GM19043 (cell line): ENCODE measurements around the gene MEAK7.
A peak's percentile ranks its signal among the peaks of the same experiment; 100 is the strongest.
"Not testable (repeated sequence)": the region's sequence is repeated elsewhere in the genome, so short reads cannot be mapped to it uniquely, and the experiment has no call there.

Experiments
- ATAC-seq: cut with Tn5 transposase; IDR thresholded peaks from one replicate; pipeline ENCODE4 v1.9.1; 2021; ENCODE audit warnings: low read depth; ENCODE audit not compliant: unreplicated experiment

Gene MEAK7

DNA sequence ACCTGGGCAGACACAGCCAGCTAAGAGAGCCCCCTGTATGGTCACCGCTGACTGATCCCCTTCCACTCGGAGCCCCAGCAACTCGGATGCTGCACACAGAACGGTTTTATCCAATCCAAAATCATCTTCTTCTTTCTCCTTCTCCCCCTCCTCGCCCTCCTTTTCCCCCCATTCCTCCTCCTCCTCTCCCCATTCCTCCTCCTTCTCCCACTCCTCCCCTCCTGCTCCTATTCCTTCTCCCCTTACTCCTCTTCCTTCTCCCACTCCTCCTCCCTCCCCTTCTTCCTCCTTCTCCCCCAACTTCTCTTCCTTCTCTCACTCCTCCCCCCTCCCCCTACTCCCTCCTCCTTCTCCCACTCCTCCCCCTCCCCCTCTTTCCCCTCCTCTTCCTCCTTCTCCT lies 30.4 kb upstream of the MEAK7 start:
- ATAC-seq, result no peak

DNA sequence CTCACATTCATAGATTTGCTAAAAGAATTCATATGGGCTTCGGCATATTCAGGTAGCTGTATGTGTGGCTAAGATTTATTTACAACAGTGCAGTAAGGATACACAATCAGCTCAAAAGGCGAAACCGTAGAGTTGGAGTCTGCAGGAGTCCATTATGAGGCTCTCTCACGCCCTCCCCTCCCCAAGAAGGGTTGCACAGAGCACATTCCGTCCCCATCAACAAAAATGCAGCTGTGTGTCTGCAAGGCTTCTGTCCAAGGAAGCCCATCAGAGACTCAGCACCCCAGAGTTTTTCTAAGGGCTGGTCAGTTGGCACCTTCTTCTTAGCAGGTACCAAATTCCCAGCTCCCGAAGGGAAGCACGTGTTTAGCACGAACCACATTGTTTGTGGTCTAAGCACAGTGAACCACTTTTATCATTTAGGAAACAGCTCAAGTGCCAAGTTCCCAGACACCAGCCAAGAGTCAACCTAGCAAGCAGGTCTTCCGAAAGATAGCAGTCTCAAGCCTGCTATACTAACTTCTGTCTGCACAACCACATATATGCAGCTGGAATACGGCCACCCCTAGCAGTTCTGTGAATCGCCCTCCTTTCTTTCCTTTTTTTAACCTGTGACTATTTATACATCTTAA lies 28.5 kb upstream of the MEAK7 start:
- no peak for ATAC-seq

DNA sequence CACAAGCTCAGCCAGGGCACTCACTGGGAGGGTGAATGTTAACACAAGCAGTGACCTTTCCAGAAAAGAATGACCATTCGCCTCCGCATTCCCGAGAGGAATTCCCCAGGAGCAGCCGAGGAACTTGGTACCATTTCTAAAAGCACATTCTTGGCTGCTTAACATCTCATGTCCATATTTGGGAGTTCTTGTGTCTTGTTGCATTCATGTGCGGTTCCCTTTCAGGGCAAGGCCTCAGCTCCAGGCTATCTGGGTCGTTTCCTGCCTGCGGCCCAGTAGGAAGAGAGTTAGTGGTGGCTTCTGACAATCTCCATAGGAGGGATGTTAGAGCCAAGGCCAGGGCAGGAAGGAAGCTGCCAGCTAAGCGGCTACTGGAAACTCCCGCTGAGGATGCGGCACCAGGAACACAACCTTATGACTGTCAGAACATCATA lies 27.8 kb upstream of the MEAK7 start:
- ATAC-seq, result no peak

DNA sequence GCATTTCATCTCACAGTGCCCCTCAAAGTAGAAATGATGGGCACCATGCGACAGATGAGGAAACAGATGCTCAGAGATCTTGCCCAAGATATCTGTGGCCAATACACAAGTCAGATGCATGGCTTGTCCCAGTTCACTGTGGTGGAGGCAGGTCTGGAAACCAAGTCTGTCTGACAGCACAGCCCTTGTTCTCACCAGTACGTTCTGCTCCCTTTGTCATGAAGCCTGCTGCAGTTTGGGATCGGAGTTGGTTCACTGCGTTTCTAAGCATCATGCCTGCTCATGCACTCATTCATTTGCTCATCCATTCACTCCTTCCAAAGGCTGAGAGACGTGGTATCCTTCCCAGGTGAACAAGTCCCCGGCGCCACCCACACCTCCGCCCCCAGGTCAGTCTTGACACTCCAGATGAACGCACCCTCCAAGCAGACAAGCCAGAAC lies 27.2 kb upstream of the MEAK7 start:
- no peak for ATAC-seq

DNA sequence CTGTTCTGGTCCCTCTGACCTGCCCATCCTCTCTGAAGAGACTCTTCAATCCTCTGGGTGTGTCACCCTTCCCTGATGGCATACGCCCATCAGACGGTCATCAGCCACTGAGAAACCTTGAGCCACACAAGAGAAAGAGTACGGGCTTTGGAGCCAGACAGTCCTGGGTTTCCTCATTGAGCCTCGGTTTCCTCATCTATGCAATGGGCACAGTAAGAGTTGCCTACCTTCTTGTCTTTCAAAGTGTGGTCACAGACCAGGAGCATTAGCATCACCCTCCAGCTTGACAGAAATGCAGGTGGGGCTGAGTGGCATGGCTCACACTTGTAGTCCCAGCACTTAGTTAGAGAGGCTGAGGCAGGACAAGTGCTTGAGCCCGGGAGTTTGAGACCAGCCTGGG lies 26.1 kb upstream of the MEAK7 start:
- no peak for ATAC-seq

DNA sequence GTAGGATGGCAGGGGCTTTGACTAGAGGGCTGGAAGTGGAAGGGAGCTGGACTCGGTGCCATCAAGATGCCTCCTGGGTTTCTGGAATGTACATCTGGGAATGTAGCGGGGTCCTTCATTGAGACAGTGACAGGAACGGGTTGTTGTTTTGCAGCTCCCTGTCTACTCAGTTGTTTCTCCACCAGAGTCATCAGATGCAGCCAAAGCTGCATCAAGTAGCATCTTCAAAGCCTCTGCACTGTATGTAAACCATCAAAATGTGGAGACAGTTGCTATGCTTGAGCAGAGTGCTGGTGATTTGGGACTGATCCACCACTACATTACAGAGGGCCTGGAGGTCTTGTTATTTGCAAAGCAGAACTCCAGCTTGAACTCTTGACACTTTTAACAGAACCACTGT lies 25.1 kb upstream of the MEAK7 start:
- no peak for ATAC-seq

DNA sequence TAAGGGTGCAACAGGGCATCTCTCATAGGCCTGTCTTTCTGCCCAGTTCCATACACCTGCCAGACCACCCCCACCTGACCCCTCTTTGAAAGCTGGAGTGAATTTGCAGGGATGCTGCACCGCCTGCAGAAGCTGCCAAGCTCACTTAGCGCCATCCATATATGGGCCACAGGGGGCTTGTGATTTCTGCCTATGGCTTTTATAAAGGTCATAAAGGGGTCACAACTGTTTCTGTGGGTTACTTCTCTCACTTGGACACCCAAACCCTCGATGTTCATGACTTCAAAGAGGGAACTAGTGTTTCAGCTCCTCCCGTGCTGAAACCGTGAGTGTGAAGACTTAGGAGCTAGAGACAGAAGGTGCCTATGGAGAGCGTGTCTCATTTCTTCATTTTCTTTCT lies 23.9 kb upstream of the MEAK7 start:
- ATAC-seq, result no peak

DNA sequence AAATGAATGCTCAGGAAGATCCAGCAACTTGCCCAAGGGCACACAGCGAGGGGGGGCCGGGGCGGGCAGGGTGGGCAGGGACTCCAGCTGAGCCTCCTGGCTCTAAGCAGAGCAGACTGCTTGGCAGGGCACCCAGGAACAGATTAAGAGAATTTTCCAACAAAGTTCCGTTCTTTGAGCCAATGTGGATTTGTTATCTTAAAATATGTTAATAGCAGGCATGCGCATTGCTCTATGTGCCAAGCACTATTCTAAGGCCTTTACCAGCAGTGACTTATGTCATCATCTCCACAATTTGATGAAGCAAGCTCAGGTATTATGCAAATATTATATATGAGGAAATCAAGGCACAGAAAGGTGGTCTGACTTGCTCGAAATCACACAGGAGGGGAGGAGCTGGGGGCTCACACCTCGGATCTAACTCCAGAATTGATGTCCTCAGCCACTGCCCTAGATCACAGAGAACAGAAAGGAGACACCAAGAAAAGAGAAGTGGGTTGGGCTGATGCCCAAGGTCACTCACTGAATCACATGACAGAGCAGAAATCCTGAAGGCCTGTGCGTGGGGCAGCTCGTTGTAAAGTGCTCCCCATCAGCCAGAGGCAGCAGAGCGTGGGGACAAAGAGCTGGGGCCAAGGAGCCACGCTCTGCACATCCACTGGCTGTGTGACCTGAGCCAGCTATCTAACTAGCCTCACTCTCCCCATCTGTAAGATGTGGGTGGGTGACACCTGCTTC lies 23.2 kb upstream of the MEAK7 start:
- ATAC-seq, result no peak

DNA sequence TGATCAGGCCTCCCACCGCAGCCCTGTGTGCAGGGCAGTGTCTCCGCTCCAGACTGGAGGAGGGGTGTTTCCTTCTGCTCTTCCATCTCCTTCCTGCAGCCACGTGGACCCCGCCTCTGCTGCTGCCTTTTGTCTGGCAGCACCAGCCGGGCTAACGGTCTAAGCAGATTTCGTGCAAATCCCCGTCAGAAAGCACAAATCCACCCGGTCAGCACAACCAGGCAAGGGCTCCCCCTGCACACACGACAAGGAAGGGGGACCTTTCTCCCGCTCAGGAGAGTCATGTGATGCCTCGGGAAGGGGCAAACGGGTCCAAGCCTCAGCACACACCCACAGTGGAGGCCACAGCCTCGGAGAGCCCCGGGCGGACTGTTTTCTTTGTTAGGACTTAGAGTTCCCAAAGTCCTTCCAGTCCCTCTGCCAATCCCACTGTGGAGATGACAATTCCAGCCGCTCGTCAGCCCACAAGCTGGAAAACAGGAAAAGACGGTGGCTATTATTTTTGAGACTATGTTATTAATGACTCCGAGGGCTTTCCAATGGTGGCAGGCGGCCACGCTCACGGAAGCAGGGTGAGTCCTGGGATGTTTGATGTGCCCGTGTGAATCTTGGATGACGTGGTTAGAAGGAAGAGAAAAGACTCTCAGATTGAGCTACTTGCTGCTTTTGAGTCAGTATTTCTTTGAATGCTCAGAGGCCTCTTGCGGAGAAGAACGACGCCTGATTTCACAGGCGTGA lies 22.5 kb upstream of the MEAK7 start:
- no peak for ATAC-seq

DNA sequence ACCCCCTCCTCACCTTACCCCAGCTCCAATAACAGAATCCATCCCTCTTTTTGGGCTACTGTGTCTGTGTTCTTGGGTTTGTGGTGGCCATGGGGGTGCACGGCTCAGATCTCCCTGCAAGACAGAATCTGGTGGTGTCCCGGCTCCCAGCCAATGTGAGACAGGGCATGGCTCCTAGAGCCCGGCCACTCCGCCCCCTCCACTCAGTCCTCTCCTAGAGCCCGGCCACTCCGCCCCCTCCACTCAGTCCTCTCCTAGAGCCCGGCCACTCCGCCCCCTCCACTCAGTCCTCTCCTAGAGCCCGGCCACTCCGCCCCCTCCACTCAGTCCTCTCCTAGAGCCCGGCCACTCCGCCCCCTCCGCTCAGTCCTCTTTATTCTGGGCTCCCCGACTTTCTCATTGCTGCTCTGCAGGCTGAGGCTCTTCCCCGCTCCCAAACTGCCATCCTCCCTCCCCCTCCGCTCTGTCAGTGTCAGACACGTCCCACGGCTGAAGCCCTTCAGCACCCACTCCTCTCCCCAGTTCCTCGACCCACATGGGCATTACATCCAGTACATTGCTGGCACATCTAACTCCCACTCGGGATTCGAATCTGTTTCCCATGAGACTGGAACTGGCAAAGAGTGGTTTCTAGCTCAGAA lies 20.6 kb upstream of the MEAK7 start:
- ATAC-seq, result not testable (repeated sequence)

DNA sequence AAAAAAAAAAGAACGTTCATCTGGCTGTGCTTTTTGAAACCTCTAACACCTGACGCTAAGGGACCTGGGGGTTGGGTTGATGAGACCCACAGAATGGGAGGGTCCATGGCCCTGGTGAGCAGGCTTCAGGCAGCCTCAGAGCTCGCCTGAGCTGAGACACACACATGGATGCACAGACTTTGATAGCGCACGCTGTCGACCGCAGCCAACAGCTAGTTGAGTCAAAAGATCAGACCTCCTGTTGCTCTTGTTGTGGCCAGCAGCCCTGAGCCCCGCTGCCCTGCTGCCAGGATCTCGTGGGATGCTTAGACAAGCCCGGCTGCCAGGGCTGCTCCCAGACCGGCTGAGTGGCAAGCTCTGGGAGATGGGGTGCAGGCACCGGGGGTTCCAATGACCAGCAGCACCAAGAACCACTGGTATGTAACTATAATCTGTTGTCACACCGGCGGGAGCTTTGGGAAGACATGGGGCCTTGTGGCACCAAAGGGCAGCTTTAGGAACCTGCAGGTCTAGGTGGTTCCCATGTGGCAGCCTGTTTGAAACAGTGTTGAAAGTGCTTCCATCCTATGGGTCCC lies 20.0 kb upstream of the MEAK7 start:
- ATAC-seq, result no peak

DNA sequence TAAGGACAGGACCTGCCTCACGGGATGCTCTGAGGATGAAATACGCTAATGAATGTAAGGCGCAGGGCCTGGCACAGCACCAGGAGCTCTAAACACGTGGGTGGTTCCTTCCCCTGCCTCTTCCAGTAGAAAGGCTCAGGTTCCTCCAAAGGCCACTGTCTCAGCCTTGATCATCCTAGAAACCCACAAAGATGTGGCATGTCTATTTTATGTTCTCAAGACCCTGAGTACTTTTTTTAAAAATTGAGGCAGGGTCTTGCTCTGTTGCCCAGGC lies 17.0 kb upstream of the MEAK7 start:
- no peak for ATAC-seq

DNA sequence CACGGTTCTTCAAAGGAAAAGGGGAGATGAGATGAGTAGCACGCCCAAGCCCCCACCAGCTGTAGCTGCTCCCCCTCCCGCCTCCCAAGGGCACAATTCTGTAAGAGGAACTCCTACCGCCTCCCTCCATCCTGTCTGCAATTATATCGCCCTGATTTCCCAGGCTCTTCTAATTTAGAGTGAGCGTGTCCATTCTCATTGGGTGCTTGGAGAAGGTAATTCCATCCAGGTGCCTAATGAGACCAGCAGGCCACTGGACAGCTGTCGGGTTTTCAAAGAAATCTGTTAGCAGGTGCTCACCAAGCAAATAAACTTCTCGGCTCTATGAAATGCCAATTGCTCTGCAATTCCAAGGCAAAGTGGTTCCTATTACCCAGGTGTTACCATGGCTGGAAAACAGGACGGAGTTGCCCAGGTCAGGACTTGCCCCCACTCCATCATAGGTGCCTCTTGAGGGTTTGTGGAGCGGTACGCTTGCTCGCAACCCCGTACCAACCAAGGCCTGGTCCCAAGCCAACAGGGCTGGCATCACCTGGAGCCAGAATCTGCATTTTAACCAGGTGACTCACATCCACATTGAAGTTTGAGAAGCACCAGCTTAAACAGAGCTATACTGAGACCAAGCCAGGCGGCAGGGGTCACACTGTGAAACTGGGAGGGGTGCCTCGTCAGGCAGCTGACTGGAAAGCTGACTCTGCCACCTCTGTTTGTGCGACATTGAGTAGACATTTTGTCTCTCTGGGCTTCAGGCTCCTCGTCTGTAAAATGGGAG lies 16.5 kb upstream of the MEAK7 start:
- no peak for ATAC-seq

DNA sequence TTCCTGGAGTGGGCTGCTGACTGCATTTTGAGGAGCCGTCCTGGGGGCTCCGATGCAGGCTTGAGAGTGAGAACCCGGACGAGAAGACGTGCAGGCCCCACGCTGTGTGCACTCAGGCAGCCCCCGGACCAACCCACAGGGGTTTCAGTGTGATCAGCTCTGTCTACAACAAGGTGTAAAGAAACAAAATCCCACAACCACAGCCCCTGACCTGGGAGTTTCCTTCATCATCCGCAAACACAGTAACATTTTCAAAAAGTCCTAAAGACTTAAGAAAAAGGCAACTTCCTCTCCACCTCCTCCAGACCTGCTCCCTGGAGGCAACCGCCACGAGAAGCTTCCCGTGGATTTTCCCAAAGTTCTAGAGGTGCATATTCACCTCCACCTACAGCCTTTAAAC lies 15.4 kb upstream of the MEAK7 start:
- no peak for ATAC-seq

DNA sequence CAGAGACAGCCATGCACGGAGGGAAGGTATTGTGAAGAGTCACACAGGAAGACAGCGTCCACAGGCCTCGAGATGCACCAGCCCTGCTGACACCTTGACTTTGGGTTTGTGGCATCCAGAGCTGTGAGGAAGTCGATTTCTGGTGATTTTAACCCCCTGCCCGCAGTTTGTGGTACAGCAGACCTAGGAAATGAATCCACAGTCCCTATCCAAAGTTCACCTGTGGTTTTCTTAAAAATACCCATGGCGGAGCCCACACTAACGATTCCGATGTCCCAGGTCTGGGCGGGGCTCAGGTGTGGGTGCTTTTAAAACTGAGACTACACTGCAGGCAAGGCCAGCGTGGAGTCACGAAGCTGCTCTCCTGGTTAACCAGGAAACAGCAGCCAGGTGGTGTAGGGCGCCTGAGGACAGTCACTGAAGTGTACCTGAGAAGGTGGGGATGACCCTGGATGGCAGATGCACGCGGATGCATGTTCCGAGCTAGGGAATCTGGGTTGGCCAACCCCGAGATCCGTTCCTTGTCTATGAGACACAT lies 14.4 kb upstream of the MEAK7 start:
- ATAC-seq, result no peak

DNA sequence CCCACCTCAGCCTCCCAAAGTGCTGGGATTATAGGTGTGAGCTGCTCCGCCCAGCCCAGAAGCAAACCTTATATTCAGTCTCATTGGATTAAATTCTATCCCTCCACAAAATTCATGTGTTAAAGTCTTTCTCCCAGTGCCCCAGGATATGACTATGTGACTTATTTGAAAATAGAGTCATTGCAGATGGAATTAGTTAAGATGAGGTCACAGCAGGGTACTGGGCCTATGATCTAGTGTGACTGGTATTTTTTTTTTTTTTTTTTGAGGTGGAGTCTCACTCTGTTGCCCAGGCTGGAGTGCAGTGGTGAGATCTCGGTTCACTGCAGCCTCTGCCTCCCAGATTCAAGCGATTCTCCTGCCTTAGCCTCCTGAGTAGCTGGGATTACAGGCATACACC lies 13.8 kb upstream of the MEAK7 start:
- ATAC-seq, result not testable (repeated sequence)

DNA sequence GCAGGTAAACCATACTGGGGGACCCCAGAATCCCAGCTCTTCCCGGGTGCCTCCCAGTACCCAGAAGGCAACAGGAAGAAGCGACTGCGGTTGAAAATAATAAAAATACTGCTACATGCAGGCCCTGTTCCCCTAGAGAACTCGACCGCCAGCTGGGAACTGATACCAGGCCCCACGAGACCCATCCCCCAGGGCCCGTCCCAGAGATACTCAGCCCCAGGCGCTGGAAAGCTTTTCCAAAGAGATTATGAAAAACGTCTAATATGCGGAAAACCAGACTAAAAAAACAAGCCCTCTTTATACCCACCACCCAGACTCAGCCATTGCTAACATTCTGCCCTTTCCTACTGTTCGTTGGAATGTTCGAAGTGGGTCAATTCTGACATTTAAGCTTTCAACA lies 12.9 kb upstream of the MEAK7 start:
- ATAC-seq, result no peak

DNA sequence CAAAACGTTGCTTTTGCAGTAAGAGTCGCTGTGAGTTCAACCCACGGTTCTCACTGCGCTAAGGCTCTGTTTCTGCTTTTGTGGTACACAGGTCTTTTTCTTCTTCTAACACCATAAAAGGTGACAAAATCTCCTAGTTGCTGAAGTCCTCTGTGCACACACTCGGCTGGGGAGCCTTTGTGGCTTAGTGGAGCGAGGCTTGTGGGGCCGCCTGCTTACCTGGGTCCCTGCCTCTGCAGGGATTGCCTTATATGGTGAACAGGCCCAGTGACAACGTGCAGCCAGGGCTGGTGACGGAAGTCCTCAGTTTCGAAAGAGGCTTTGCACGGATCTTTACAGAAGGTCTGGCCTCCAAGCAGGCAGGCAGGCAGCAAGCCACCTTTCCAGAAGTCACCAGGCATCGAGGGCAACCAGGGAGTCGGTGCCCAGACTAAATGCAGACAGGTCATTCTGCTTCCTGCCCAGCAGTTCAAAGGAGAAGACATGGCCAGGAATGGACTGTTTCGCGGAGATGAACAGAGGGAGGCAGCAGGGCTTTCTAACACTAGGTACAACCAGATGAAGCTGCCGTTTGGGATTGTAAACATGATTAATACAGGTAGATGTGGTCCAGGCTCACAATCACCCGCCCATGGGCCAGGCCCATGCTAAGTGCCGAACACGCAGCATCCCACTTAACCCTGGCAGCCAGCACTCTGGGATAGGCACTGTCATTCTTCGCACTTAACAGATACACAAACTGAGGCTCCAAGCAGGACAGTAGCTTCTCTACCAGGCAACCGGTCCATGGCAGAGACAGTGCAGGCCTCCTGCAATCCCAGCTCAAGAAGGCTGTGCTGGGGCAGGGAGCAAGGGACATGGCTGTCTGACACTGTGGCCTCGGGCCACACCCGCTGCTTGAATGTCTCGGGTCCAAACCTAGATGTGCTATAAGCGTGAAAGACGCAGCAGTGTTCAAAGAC lies 10.7 kb upstream of the MEAK7 start:
- peak; percentile 86 for ATAC-seq

DNA sequence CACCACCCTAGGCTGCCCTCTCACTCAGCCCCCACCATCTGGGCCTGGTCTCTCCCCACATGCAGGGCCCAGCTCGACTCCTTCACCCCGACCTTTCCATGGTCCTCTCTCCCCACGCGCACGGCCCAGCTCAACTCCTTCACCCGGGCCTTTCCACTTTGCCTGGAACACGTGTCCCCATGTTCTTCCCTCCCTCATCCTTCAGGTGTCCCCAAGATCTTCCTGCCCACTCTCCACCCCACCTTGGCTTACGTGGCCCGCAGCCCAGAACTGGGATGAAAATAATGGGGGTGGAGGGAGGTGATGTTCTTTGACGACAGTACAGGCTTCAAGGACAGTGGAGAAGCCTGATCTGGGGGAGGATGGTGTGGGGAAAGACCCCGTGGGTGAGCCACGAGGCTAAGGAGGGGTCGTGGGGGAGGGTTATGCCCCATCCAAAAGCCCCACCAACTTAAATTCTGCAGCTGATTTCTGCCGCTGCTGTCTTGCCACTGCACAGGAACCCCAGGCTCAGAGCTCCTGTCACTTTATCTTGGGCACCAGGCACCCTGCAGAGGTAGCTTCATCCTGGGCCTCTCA lies 9.9 kb upstream of the MEAK7 start:
- no peak for ATAC-seq
